Measurements from ENCODE around the gene ATPAF1. TPM values are rescaled to one million over a fixed set of nuclear protein-coding genes. Genes with fewer than 3 reads are reported as not detected.

Gene ATPAF1, protein sequence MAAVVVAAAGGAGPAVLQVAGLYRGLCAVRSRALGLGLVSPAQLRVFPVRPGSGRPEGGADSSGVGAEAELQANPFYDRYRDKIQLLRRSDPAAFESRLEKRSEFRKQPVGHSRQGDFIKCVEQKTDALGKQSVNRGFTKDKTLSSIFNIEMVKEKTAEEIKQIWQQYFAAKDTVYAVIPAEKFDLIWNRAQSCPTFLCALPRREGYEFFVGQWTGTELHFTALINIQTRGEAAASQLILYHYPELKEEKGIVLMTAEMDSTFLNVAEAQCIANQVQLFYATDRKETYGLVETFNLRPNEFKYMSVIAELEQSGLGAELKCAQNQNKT
- 10 to 100 TPM; 20.6 to 91.5 (median 71.4) TPM for total RNA-seq

- H3K27ac ChIP-seq: peak within 1 kb of the TSS; percentile 85 to 91 (median 88)
- peak within 1 kb of the TSS; percentile 79 to 100 (median 92) for H3K4me3 ChIP-seq
- intact Hi-C loops (cut with DNase I; ENCODE audit: low total_unique reads): no loop called here
- WGBS, 2 donors (ENCODE audit: low coverage in 1 of 2): 1% methylated on average over 79 of the region's 96 CpGs; no CpG with 5 or more reads in 1 of the 2 donors
- no peaks in the 10 kb centered on the region for H3K27me3 ChIP-seq
- H3K36me3 ChIP-seq: peaks cover 0 to 12% (median 3%) of the 10 kb centered on the region in 4 donors
- peak; percentile 73 for DNase-seq
- H3K9me3 ChIP-seq: no peaks in the 10 kb centered on the region
- H3K4me1 ChIP-seq: peaks cover 8 to 29% (median 14%) of the 10 kb centered on the region in 4 donors
- in situ Hi-C loops (cut with MboI; ENCODE audit: low pct_ligation_motif_present in 1 of 4, low pct_unique_long_range_greater_than_20kb in 1 of 4, low sequenced_read_pairs in 3 of 4): no loop called here
- TF ChIP-seq CTCF (IDR thresholded peaks at IDR 0.05) (no peak), POLR2AphosphoS5 (IDR thresholded peaks at IDR 0.05) (peak in 2 of 3 donors; percentile 9 to 10), EP300 (IDR thresholded peaks at IDR 0.05; ENCODE audit: low read depth) (no peak)
Observed at GRCh38 chr1:46667782-46668760, at the start of gene ATPAF1. ATPAF1 (minus strand) TSS chr1:46668364; CDS start chr1:46668322, 42 bp downstream.

- H3K4me1 ChIP-seq: peaks cover 18 to 37% (median 23%) of the 10 kb centered on the region in 4 donors
- no peaks in the 10 kb centered on the region for H3K9me3 ChIP-seq
- WGBS, 2 donors (ENCODE audit: low coverage in 1 of 2): 63 to 72% methylated on average over 4 to 9 of the region's 9 CpGs
- peak overlapping the region in 3 of 4 donors; percentile 87 to 92 (median 88) for H3K27ac ChIP-seq
- H3K36me3 ChIP-seq: peaks cover 0 to 15% (median 8%) of the 10 kb centered on the region in 4 donors
- peak overlapping the region in 3 of 4 donors; percentile 78 to 96 (median 88) for H3K4me3 ChIP-seq
- in situ Hi-C loops (cut with MboI; ENCODE audit: low pct_ligation_motif_present in 1 of 4, low pct_unique_long_range_greater_than_20kb in 1 of 4, low sequenced_read_pairs in 3 of 4) (loop anchor here in 1 of 4 donors (10.0 kb wide), 1 partner anchor 103 kb away; the partner anchor contains the start of gene MOB3C), intact Hi-C loops (cut with DNase I; ENCODE audit: low total_unique reads) (loop anchor here (5.0 kb wide), 1 partner anchor 110 kb away; no protein-coding TSS in a partner anchor)
- H3K27me3 ChIP-seq: no peaks in the 10 kb centered on the region
- TF ChIP-seq EP300 (IDR thresholded peaks at IDR 0.05; ENCODE audit: low read depth) (no peak), CTCF (IDR thresholded peaks at IDR 0.05) (no peak), POLR2A (IDR thresholded peaks at IDR 0.05) (no peak), POLR2AphosphoS5 (IDR thresholded peaks at IDR 0.05) (no peak)
- no peak for DNase-seq
Observed at GRCh38 chr1:46717654-46718053, 49.5 kb upstream of the ATPAF1 start.

GRCh38 chr1:46714976-46715375 lies 46.8 kb upstream of the ATPAF1 start:
- no peak overlapping the region for H3K27ac ChIP-seq

More at GRCh38 chr1:46714976-46715375, 46.8 kb upstream of the ATPAF1 start:
- no peaks in the 10 kb centered on the region for H3K9me3 ChIP-seq
- H3K4me3 ChIP-seq: no peak overlapping the region
- TF ChIP-seq POLR2AphosphoS5 (IDR thresholded peaks at IDR 0.05) (no peak), CTCF (IDR thresholded peaks at IDR 0.05) (no peak), EP300 (IDR thresholded peaks at IDR 0.05; ENCODE audit: low read depth) (no peak), POLR2A (IDR thresholded peaks at IDR 0.05) (no peak)
- in situ Hi-C loops (cut with MboI; ENCODE audit: low pct_ligation_motif_present in 1 of 4, low pct_unique_long_range_greater_than_20kb in 1 of 4, low sequenced_read_pairs in 3 of 4): loop anchor here in 1 of 4 donors (10.0 kb wide), 1 partner anchor 100 kb away; the partner anchor contains the start of gene MOB3C
- WGBS, 2 donors (ENCODE audit: low coverage in 1 of 2): 53 to 56% methylated on average over 3 of the region's 3 CpGs
- intact Hi-C loops (cut with DNase I; ENCODE audit: low total_unique reads): loop anchor here (5.0 kb wide), 1 partner anchor 108 kb away; no protein-coding TSS in a partner anchor
- H3K4me1 ChIP-seq: peaks cover 18 to 35% (median 22%) of the 10 kb centered on the region in 4 donors
- DNase-seq: no peak
- no peaks in the 10 kb centered on the region for H3K27me3 ChIP-seq
- H3K36me3 ChIP-seq: peaks cover 0 to 21% (median 8%) of the 10 kb centered on the region in 4 donors

Measured in transverse colon (tissue), 4 donors.